HCT116 (cell line): Measurements from ENCODE around the gene FAM168B.

Experiments
- CTCF ChIP-seq, 3 experiments: fragments of 200-600 bp in 1 of 3; sonication (generic) in 1 of 3; IDR thresholded peaks in 2 of 3; conservative IDR thresholded peaks in 1 of 3; 2 replicates each; pipeline ENCODE4 v1.5.1; 2012 to 2017; ENCODE audit warnings: low read depth in 2 of 3, low read length in 2 of 3, antibody characterized with exemption in 1 of 3, borderline replicate concordance in 1 of 3, control low read depth in 1 of 3, mild to moderate bottlenecking in 1 of 3, mixed read lengths in 1 of 3, mixed run types in 1 of 3, moderate library complexity in 1 of 3; ENCODE audit not compliant: insufficient read depth in 1 of 3
- ELF1 ChIP-seq: IDR thresholded peaks from 2 replicates; pipeline ENCODE4 v1.6.1; 2012; ENCODE audit warnings: low read depth, borderline replicate concordance
- EZH2 ChIP-seq: fragments of 200-600 bp; sonication (generic); IDR thresholded peaks from 2 replicates; pipeline ENCODE4 v1.6.1; 2017; ENCODE audit warnings: antibody characterized with exemption, mixed run types
- EZH2phosphoT487 ChIP-seq: fragments of 200-600 bp; IDR thresholded peaks from 2 replicates; pipeline ENCODE4 v1.6.1; 2018; ENCODE audit warnings: antibody characterized with exemption, borderline replicate concordance
- JUND ChIP-seq: IDR thresholded peaks from 2 replicates; pipeline ENCODE4 v1.6.1; 2012
- POLR2A ChIP-seq: IDR thresholded peaks from 2 replicates; pipeline ENCODE4 v1.7.0; 2011; ENCODE audit warnings: borderline replicate concordance; ENCODE audit not compliant: insufficient read depth, insufficient read length; ENCODE audit errors: extremely low read depth
- POLR2AphosphoS5 ChIP-seq: IDR thresholded peaks from 2 replicates; pipeline ENCODE4 v1.6.1; 2011; ENCODE audit warnings: mild to moderate bottlenecking, low read depth, low read length, moderate library complexity
- SIN3A ChIP-seq: IDR thresholded peaks from 2 replicates; pipeline ENCODE4 v1.6.1; 2012; ENCODE audit warnings: low read depth
- SP1 ChIP-seq: IDR thresholded peaks from 2 replicates; pipeline ENCODE4 v1.6.1; 2012; ENCODE audit warnings: low read depth
- SRF ChIP-seq: IDR thresholded peaks from 2 replicates; pipeline ENCODE4 v1.6.1; 2012; ENCODE audit warnings: low read depth
- TCF7L2 ChIP-seq: IDR thresholded peaks from 2 replicates; pipeline ENCODE4 v1.7.0; 2011; ENCODE audit warnings: borderline replicate concordance, inconsistent platforms; ENCODE audit not compliant: insufficient read depth, insufficient read length; ENCODE audit errors: extremely low read depth

GRCh38 chr2:131105156-131105949 lies 12.1 kb upstream of the FAM168B start, which contains the start of gene PLEKHB2:
- TF ChIP-seq JUND, result no peak
- peak; percentile 98 for TF ChIP-seq POLR2AphosphoS5
- no peak for TF ChIP-seq CTCF (IDR thresholded peaks at IDR 0.05 in 2 of 3, conservative IDR thresholded peaks at IDR 0.05 in 1 of 3; ENCODE audit: borderline replicate concordance in 1 of 3, insufficient read depth in 1 of 3, low read depth in 2 of 3, low read length in 2 of 3)
- TF ChIP-seq EZH2phosphoT487, result no peak
- TF ChIP-seq SRF, result no peak
- peak; percentile 86; the same call in 1 of the 2 replicates for TF ChIP-seq SIN3A
- TF ChIP-seq EZH2, result no peak
- peak; percentile 89 for TF ChIP-seq POLR2A
- TF ChIP-seq ELF1, result no peak
- peak; percentile 31; the same call in 1 of the 2 replicates for TF ChIP-seq SP1
- no peak for TF ChIP-seq TCF7L2
